Hair follicular keratinocyte (primary cell): Measurements from ENCODE around the gene CCDC71L. TPM values are rescaled to one million over a fixed set of nuclear protein-coding genes. Genes with fewer than 3 reads are reported as not detected.

Experiments
- total RNA-seq: library from RNA; depleted of rRNA; stranded (reverse); fragments of >200 nt; gene quantifications from 2 replicates; pipeline ENCODE4 v1.2.3, GENCODE V29; 2015

Gene CCDC71L
- 38.8 and 77.0 TPM in 2 replicates for total RNA-seq

DNA sequence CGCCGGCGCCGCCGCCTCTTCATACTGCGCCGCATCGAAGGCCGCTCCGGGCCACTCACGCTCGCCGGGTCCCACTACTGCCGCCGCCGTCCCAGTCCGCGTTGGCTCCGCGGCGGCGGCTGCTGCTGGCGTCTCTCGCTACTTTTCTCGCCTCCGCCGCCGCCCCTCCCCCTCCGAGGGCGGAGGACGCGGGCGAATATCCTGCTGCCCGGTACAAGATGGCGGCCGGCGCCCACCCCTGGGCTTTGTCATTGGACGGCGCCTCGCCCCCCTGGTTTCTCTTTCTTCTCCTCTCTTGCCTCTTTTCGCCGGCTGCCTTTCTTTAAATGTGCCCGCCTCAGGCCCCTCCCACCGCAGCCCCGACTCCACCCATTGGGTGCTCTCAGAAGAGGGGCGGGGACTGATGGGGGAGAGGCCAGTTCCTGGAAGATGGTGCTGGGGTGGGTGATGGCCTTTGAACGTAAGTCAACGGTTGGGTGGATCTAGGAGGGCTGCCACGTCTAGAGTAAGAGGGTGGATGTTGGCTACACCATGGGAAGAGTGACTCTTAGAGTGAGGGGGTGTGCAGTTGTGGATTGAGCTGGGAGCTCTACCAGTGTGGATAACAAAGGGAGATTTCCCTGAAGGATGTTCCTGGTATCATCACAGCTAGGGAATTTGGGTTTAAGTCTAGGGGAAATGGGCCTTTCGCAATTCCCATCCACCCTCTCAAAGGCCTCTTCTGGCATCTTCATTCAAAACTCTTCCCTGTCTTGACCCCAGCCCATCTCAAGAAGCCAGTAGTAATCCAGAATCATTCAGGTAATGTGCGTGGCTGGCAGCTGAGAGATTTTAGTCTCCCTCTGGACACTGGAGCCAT is at the start of gene CCDC71L:
Gene CCDC71L (minus strand): TSS at position 297 of the 859 bp plus-strand sequence. CDS start 262 bp downstream, at position 35.

Other genes with a start within 250 kb of the CCDC71L start
- gene PIK3CG, start 204.1 kb upstream of the CCDC71L start, total RNA-seq = not detected in 2 replicates